Natural killer cell (primary cell): ENCODE measurements around the gene ACSS1. TPM values are rescaled to one million over a fixed set of nuclear protein-coding genes. Genes with fewer than 3 reads are reported as not detected.

Source experiments
- ATAC-seq, 3 donors: fragments of 150-1000 bp in 2 of 3; fragments of 200-7000 bp in 1 of 3; cut with Tn5 transposase; 1 replicate in 1 of 3; 2 replicates in 2 of 3; pipeline ENCODE4 v1.10.0; 2021; ENCODE audit warnings: mild to moderate bottlenecking in 2 of 3, moderate library complexity in 2 of 3
- DNase-seq, 2 donors: peaks; one replicate each; pipeline versions ENCODE4 v3.0.0 to v3.0.0-alpha.2; 2013 to 2021; ENCODE audit warnings: mixed read lengths in 1 of 2
- H3K27ac ChIP-seq: one replicate; pipeline ENCODE4 v1.5.1; 2013; ENCODE audit warnings: mild to moderate bottlenecking, low read length
- H3K27me3 ChIP-seq: one replicate; pipeline ENCODE4 v1.6.1; 2013; ENCODE audit warnings: low read length; ENCODE audit not compliant: control insufficient read depth, insufficient read depth
- H3K36me3 ChIP-seq: one replicate; pipeline ENCODE4 v1.6.1; 2013; ENCODE audit warnings: low read length; ENCODE audit not compliant: control insufficient read depth, insufficient read depth
- H3K4me1 ChIP-seq: one replicate; pipeline ENCODE4 v1.6.1; 2013; ENCODE audit warnings: low read length; ENCODE audit not compliant: control insufficient read depth, insufficient read depth
- H3K4me3 ChIP-seq: one replicate; pipeline ENCODE4 v1.5.1; 2013; ENCODE audit warnings: low read length
- H3K9me3 ChIP-seq: one replicate; pipeline ENCODE4 v1.6.1; 2013; ENCODE audit warnings: low read length; ENCODE audit not compliant: control insufficient read depth, insufficient read depth
- H3K27ac Mint-ChIP-seq, 2 donors: one replicate each; pipeline ENCODE4 v1.8.0; 2022; ENCODE audit warnings: mild to moderate bottlenecking in 2 of 2, mixed read lengths in 2 of 2, moderate library complexity in 1 of 2
- H3K27me3 Mint-ChIP-seq, 2 donors: one replicate each; pipeline ENCODE4 v1.8.0; 2022; ENCODE audit warnings: low read depth in 2 of 2, mixed read lengths in 2 of 2
- H3K36me3 Mint-ChIP-seq: one replicate; pipeline ENCODE4 v1.8.0; 2022; ENCODE audit warnings: mixed read lengths
- H3K4me1 Mint-ChIP-seq, 2 donors: one replicate each; pipeline ENCODE4 v1.8.0; 2022; ENCODE audit warnings: mixed read lengths in 2 of 2
- H3K4me3 Mint-ChIP-seq: one replicate; pipeline ENCODE4 v1.8.0; 2022; ENCODE audit warnings: mild to moderate bottlenecking, moderate library complexity, mixed read lengths
- H3K9me3 Mint-ChIP-seq, 2 donors: one replicate each; pipeline ENCODE4 v1.8.0; 2022; ENCODE audit warnings: mixed read lengths in 2 of 2
- WGBS: methylation state at CpG from one replicate; pipeline ENCODE4 v1.1.7; 2013; ENCODE audit warnings: missing lambda C conversion rate; ENCODE audit not compliant: insufficient coverage; 5-methylcytosine and 5-hydroxymethylcytosine counted together
- intact Hi-C: fragments of 100-400 bp; cut with micrococcal nuclease; formaldehyde crosslinking; loops from one replicate; pipeline ENCODE4 v1.14.2; 2022
- total RNA-seq, 4 donors: library from RNA; stranded (reverse); fragments of 120-200 nt in 1 of 4; gene quantifications; one replicate each; pipeline versions ENCODE4 v1.2.3 to v1.2.4, GENCODE V29; 2013 to 2022
- TF ChIP-seq, protein P1 (sequence below): fragments of 200-600 bp; IDR thresholded peaks from one replicate; pipeline ENCODE4 v1.8.0; 2022; ENCODE audit warnings: antibody characterized with exemption

Gene ACSS1
- total RNA-seq, 3 donors from 2014 or later (not counting 1 experiment from before 2014, with no cell fraction given), result 46.3 to 67.4 (median 57.4) TPM

DNA sequence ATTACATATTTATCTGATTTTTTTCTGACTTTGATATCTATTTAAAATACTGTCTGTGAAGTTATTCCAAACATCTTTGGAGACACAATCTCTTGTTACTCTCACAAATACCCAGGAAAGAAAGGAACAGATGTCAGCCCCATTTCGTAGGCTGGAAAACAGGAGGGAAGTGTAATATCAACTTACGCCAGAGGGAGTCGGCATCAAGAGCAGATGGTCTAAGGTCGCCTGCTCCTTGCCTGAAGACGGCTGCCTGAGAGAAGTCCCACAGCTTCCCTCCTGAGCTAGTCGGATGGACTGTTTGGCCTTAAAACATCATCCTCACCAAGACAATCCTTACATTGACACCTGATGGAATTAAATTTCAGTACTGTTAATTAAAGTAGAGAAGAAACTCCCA lies 95.4 kb downstream of the ACSS1 start:
- peaks cover 87% of the 10 kb centered on the region for H3K36me3 ChIP-seq
- H3K36me3 Mint-ChIP-seq, result peaks cover 17% of the 10 kb centered on the region
- peak overlapping the region; percentile 84 for H3K4me3 Mint-ChIP-seq
- H3K27ac ChIP-seq, result peak overlapping the region; percentile 99
- H3K4me1 ChIP-seq, result peaks cover 86% of the 10 kb centered on the region
- H3K9me3 Mint-ChIP-seq, result no peaks in the 10 kb centered on the region
- no peaks in the 10 kb centered on the region for H3K27me3 Mint-ChIP-seq
- intact Hi-C loops, result no loop called here
- peak overlapping the region; percentile 98 to 100 for H3K27ac Mint-ChIP-seq
- no peaks in the 10 kb centered on the region for H3K9me3 ChIP-seq
- TF ChIP-seq, protein P1, sequence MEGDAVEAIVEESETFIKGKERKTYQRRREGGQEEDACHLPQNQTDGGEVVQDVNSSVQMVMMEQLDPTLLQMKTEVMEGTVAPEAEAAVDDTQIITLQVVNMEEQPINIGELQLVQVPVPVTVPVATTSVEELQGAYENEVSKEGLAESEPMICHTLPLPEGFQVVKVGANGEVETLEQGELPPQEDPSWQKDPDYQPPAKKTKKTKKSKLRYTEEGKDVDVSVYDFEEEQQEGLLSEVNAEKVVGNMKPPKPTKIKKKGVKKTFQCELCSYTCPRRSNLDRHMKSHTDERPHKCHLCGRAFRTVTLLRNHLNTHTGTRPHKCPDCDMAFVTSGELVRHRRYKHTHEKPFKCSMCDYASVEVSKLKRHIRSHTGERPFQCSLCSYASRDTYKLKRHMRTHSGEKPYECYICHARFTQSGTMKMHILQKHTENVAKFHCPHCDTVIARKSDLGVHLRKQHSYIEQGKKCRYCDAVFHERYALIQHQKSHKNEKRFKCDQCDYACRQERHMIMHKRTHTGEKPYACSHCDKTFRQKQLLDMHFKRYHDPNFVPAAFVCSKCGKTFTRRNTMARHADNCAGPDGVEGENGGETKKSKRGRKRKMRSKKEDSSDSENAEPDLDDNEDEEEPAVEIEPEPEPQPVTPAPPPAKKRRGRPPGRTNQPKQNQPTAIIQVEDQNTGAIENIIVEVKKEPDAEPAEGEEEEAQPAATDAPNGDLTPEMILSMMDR, result no peak
- H3K4me3 ChIP-seq, result no peak overlapping the region
- ATAC-seq (no peak), DNase-seq (no peak)
- WGBS, result 96% methylated on average over 6 of the region's 6 CpGs
- no peaks in the 10 kb centered on the region for H3K27me3 ChIP-seq
- H3K4me1 Mint-ChIP-seq, result peaks cover 91 to 95% of the 10 kb centered on the region in 2 donors

- no peak for ATAC-seq
- no peaks in the 10 kb centered on the region for H3K9me3 ChIP-seq
- Mint-ChIP-seq H3K27ac (peak overlapping the region; percentile 98 to 100), H3K36me3 (peaks cover 17% of the 10 kb centered on the region), H3K4me3 (peak overlapping the region; percentile 84), H3K4me1 (peaks cover 91 to 95% of the 10 kb centered on the region in 2 donors), H3K9me3 (no peaks in the 10 kb centered on the region), H3K27me3 (no peaks in the 10 kb centered on the region)
- no peak overlapping the region for H3K4me3 ChIP-seq
- peak overlapping the region; percentile 99 for H3K27ac ChIP-seq
- DNase-seq, result no peak
- WGBS, result 93% methylated on average over 2 of the region's 2 CpGs
- intact Hi-C loops, result no loop called here
- TF ChIP-seq, protein P1, result no peak
- H3K36me3 ChIP-seq, result peaks cover 87% of the 10 kb centered on the region
- H3K27me3 ChIP-seq, result no peaks in the 10 kb centered on the region
- peaks cover 89% of the 10 kb centered on the region for H3K4me1 ChIP-seq
Observed at GRCh38 chr20:24962182-24962492, 95.8 kb downstream of the ACSS1 start.

GRCh38 chr20:24961384-24962181 lies 96.4 kb downstream of the ACSS1 start:
- Histone ChIP-seq H3K27ac (peak overlapping the region; percentile 99), H3K36me3 (peaks cover 87% of the 10 kb centered on the region), H3K4me1 (peaks cover 93% of the 10 kb centered on the region), H3K27me3 (no peaks in the 10 kb centered on the region), H3K9me3 (no peaks in the 10 kb centered on the region), H3K4me3 (no peak overlapping the region)
- TF ChIP-seq, protein P1, result no peak
- H3K4me1 Mint-ChIP-seq, result peaks cover 92 to 97% of the 10 kb centered on the region in 2 donors
- ATAC-seq (peak; percentile 34 to 56 (median 39)), DNase-seq (peak in 1 of 2 donors; percentile 52)
- H3K36me3 Mint-ChIP-seq, result peaks cover 17% of the 10 kb centered on the region
- no peaks in the 10 kb centered on the region for H3K27me3 Mint-ChIP-seq
- H3K27ac Mint-ChIP-seq, result peak overlapping the region; percentile 98 to 100
- WGBS, result 85% methylated on average over 20 of the region's 20 CpGs
- no peaks in the 10 kb centered on the region for H3K9me3 Mint-ChIP-seq
- H3K4me3 Mint-ChIP-seq, result peak overlapping the region; percentile 84
- intact Hi-C loops, result loop anchor here (1.0 to 2.0 kb wide), 4 partner anchors 12 to 31 kb away; partner anchors contain the start of genes APMAP and CST7
